ENCODE measurements around the gene WAPL. TPM values are rescaled to one million over a fixed set of nuclear protein-coding genes. Genes with fewer than 3 reads are reported as not detected.

WAPL gene
- total RNA-seq, 1 experiment from 2014 or later, result 48.0 TPM

DNA sequence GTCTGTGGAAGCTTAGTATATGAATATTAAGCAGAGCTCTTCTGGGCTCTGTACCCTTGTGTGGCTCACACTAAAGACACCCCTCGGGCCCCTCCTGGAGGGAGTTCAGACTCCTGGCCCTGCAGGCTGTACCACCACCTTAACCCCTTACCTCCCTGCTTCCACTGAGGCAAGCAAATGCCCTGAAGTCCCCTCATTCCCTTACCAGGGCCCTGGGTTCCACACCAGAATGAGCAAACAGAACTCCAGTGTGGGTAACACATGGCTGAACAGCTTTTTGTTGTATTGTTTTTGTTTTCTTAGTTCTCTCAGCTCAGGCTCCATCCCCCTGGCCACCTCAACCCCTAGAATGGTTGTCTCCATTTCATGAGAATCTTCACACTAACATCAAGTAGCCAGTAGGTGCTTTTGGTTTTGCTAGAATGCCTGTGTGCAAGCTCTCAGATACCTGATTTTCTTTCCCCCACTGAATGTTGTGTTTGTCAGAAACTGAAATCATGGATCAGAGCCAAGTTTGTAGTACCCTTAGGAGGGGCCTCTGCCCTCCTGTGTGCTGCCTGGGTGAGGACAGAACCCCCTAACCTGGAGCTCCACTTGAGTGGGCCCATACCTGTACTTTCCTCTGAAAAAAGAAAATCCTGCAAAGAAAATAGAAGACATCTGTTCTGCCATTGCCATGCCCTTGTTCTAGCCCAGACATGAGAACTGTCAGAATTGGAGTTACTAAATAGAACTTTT lies 2.8 kb upstream of the WAPL start:
- no peak overlapping the region for H3K4me3 Mint-ChIP-seq
- H3K36me3 Mint-ChIP-seq, result no peaks in the 10 kb centered on the region
- ChIA-PET POLR2A (no interaction called here), CTCF (interaction anchor here (1.8 kb wide), 1 partner anchor 61 kb away, joined by 5 read pairs; no protein-coding TSS in a partner anchor)
- H3K27ac Mint-ChIP-seq, result no peak overlapping the region; the same call in 1 of the 2 replicates
- no peaks in the 10 kb centered on the region for H3K27me3 Mint-ChIP-seq (ENCODE audit: low read depth)
- ATAC-seq (no peak), DNase-seq (ENCODE audit: low spot score) (no peak)
- peaks cover 28% of the 10 kb centered on the region for H3K4me1 Mint-ChIP-seq
- no peaks in the 10 kb centered on the region for H3K9me3 Mint-ChIP-seq
- TF ChIP-seq, protein P1, sequence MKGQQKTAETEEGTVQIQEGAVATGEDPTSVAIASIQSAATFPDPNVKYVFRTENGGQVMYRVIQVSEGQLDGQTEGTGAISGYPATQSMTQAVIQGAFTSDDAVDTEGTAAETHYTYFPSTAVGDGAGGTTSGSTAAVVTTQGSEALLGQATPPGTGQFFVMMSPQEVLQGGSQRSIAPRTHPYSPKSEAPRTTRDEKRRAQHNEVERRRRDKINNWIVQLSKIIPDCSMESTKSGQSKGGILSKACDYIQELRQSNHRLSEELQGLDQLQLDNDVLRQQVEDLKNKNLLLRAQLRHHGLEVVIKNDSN (CRISPR knock-in tag; IDR thresholded peaks at IDR 0.05), result no peak
- TF ChIP-seq TCF7 (CRISPR knock-in tag; IDR thresholded peaks at IDR 0.05; ENCODE audit: low read depth) (no peak), ZNF317 (CRISPR knock-in tag; IDR thresholded peaks at IDR 0.05; ENCODE audit: borderline replicate concordance, low read depth) (no peak), MXD4 (CRISPR knock-in tag; IDR thresholded peaks at IDR 0.05; ENCODE audit: borderline replicate concordance) (no peak), ZNF396 (CRISPR knock-in tag; IDR thresholded peaks at IDR 0.05; ENCODE audit: borderline replicate concordance) (no peak), NR2C2 (CRISPR knock-in tag; IDR thresholded peaks at IDR 0.05) (no peak), EMX1 (CRISPR knock-in tag; IDR thresholded peaks at IDR 0.05) (no peak), NR1H2 (CRISPR knock-in tag; IDR thresholded peaks at IDR 0.05) (no peak), JUN (CRISPR knock-in tag; IDR thresholded peaks at IDR 0.05) (no peak), RELA (CRISPR knock-in tag; IDR thresholded peaks at IDR 0.05; ENCODE audit: borderline replicate concordance) (no peak)
- TF ChIP-seq, protein P2, sequence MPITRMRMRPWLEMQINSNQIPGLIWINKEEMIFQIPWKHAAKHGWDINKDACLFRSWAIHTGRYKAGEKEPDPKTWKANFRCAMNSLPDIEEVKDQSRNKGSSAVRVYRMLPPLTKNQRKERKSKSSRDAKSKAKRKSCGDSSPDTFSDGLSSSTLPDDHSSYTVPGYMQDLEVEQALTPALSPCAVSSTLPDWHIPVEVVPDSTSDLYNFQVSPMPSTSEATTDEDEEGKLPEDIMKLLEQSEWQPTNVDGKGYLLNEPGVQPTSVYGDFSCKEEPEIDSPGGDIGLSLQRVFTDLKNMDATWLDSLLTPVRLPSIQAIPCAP (CRISPR knock-in tag; IDR thresholded peaks at IDR 0.05), result no peak
- TF ChIP-seq, protein P3, sequence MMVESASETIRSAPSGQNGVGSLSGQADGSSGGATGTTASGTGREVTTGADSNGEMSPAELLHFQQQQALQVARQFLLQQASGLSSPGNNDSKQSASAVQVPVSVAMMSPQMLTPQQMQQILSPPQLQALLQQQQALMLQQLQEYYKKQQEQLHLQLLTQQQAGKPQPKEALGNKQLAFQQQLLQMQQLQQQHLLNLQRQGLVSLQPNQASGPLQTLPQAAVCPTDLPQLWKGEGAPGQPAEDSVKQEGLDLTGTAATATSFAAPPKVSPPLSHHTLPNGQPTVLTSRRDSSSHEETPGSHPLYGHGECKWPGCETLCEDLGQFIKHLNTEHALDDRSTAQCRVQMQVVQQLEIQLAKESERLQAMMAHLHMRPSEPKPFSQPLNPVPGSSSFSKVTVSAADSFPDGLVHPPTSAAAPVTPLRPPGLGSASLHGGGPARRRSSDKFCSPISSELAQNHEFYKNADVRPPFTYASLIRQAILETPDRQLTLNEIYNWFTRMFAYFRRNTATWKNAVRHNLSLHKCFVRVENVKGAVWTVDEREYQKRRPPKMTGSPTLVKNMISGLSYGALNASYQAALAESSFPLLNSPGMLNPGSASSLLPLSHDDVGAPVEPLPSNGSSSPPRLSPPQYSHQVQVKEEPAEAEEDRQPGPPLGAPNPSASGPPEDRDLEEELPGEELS (CRISPR knock-in tag; IDR thresholded peaks at IDR 0.05), result no peak
- TF ChIP-seq, protein P4, sequence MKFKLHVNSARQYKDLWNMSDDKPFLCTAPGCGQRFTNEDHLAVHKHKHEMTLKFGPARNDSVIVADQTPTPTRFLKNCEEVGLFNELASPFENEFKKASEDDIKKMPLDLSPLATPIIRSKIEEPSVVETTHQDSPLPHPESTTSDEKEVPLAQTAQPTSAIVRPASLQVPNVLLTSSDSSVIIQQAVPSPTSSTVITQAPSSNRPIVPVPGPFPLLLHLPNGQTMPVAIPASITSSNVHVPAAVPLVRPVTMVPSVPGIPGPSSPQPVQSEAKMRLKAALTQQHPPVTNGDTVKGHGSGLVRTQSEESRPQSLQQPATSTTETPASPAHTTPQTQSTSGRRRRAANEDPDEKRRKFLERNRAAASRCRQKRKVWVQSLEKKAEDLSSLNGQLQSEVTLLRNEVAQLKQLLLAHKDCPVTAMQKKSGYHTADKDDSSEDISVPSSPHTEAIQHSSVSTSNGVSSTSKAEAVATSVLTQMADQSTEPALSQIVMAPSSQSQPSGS (CRISPR knock-in tag; IDR thresholded peaks at IDR 0.05; ENCODE audit: borderline replicate concordance, low read depth), result no peak
- TF ChIP-seq, protein P5, sequence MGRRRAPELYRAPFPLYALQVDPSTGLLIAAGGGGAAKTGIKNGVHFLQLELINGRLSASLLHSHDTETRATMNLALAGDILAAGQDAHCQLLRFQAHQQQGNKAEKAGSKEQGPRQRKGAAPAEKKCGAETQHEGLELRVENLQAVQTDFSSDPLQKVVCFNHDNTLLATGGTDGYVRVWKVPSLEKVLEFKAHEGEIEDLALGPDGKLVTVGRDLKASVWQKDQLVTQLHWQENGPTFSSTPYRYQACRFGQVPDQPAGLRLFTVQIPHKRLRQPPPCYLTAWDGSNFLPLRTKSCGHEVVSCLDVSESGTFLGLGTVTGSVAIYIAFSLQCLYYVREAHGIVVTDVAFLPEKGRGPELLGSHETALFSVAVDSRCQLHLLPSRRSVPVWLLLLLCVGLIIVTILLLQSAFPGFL (CRISPR knock-in tag; IDR thresholded peaks at IDR 0.05; ENCODE audit: borderline replicate concordance), result no peak
- TF ChIP-seq, protein P6, sequence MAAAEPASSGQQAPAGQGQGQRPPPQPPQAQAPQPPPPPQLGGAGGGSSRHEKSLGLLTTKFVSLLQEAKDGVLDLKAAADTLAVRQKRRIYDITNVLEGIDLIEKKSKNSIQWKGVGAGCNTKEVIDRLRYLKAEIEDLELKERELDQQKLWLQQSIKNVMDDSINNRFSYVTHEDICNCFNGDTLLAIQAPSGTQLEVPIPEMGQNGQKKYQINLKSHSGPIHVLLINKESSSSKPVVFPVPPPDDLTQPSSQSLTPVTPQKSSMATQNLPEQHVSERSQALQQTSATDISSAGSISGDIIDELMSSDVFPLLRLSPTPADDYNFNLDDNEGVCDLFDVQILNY (CRISPR knock-in tag; IDR thresholded peaks at IDR 0.05), result no peak
- TF ChIP-seq, protein P7, sequence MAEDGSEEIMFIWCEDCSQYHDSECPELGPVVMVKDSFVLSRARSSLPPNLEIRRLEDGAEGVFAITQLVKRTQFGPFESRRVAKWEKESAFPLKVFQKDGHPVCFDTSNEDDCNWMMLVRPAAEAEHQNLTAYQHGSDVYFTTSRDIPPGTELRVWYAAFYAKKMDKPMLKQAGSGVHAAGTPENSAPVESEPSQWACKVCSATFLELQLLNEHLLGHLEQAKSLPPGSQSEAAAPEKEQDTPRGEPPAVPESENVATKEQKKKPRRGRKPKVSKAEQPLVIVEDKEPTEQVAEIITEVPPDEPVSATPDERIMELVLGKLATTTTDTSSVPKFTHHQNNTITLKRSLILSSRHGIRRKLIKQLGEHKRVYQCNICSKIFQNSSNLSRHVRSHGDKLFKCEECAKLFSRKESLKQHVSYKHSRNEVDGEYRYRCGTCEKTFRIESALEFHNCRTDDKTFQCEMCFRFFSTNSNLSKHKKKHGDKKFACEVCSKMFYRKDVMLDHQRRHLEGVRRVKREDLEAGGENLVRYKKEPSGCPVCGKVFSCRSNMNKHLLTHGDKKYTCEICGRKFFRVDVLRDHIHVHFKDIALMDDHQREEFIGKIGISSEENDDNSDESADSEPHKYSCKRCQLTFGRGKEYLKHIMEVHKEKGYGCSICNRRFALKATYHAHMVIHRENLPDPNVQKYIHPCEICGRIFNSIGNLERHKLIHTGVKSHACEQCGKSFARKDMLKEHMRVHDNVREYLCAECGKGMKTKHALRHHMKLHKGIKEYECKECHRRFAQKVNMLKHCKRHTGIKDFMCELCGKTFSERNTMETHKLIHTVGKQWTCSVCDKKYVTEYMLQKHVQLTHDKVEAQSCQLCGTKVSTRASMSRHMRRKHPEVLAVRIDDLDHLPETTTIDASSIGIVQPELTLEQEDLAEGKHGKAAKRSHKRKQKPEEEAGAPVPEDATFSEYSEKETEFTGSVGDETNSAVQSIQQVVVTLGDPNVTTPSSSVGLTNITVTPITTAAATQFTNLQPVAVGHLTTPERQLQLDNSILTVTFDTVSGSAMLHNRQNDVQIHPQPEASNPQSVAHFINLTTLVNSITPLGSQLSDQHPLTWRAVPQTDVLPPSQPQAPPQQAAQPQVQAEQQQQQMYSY (CRISPR knock-in tag; IDR thresholded peaks at IDR 0.05), result no peak
- TF ChIP-seq, protein P8, sequence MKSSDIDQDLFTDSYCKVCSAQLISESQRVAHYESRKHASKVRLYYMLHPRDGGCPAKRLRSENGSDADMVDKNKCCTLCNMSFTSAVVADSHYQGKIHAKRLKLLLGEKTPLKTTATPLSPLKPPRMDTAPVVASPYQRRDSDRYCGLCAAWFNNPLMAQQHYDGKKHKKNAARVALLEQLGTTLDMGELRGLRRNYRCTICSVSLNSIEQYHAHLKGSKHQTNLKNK (CRISPR knock-in tag; IDR thresholded peaks at IDR 0.05), result no peak
- TF ChIP-seq, protein P9, sequence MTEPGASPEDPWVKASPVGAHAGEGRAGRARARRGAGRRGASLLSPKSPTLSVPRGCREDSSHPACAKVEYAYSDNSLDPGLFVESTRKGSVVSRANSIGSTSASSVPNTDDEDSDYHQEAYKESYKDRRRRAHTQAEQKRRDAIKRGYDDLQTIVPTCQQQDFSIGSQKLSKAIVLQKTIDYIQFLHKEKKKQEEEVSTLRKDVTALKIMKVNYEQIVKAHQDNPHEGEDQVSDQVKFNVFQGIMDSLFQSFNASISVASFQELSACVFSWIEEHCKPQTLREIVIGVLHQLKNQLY (CRISPR knock-in tag; IDR thresholded peaks at IDR 0.05), result no peak
- TF ChIP-seq, protein P10, sequence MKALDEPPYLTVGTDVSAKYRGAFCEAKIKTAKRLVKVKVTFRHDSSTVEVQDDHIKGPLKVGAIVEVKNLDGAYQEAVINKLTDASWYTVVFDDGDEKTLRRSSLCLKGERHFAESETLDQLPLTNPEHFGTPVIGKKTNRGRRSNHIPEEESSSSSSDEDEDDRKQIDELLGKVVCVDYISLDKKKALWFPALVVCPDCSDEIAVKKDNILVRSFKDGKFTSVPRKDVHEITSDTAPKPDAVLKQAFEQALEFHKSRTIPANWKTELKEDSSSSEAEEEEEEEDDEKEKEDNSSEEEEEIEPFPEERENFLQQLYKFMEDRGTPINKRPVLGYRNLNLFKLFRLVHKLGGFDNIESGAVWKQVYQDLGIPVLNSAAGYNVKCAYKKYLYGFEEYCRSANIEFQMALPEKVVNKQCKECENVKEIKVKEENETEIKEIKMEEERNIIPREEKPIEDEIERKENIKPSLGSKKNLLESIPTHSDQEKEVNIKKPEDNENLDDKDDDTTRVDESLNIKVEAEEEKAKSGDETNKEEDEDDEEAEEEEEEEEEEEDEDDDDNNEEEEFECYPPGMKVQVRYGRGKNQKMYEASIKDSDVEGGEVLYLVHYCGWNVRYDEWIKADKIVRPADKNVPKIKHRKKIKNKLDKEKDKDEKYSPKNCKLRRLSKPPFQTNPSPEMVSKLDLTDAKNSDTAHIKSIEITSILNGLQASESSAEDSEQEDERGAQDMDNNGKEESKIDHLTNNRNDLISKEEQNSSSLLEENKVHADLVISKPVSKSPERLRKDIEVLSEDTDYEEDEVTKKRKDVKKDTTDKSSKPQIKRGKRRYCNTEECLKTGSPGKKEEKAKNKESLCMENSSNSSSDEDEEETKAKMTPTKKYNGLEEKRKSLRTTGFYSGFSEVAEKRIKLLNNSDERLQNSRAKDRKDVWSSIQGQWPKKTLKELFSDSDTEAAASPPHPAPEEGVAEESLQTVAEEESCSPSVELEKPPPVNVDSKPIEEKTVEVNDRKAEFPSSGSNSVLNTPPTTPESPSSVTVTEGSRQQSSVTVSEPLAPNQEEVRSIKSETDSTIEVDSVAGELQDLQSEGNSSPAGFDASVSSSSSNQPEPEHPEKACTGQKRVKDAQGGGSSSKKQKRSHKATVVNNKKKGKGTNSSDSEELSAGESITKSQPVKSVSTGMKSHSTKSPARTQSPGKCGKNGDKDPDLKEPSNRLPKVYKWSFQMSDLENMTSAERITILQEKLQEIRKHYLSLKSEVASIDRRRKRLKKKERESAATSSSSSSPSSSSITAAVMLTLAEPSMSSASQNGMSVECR (CRISPR knock-in tag; IDR thresholded peaks at IDR 0.05; ENCODE audit: borderline replicate concordance), result no peak

All from WTC11 (cell line).